Tibial nerve (tissue), 4 donors: ENCODE measurements around the gene AP1B1.

ENCODE experiments used
- EP300 ChIP-seq, 2 donors: sonication (generic); formaldehyde crosslinking; IDR thresholded peaks; one replicate each; pipeline ENCODE4 v1.6.1; 2017; ENCODE audit warnings: antibody characterized with exemption in 2 of 2, mild to moderate bottlenecking in 1 of 2
- TF ChIP-seq, protein P1 (sequence below), 5 experiments: fragments of 200-600 bp in 3 of 5; fragments of 450-650 bp in 2 of 5; sonication (generic) in 3 of 5; IDR thresholded peaks; one replicate each; pipeline ENCODE4 v1.5.1; 2016 to 2019; ENCODE audit warnings: antibody characterized with exemption in 5 of 5, mild to moderate bottlenecking in 3 of 5, moderate library complexity in 2 of 5

DNA sequence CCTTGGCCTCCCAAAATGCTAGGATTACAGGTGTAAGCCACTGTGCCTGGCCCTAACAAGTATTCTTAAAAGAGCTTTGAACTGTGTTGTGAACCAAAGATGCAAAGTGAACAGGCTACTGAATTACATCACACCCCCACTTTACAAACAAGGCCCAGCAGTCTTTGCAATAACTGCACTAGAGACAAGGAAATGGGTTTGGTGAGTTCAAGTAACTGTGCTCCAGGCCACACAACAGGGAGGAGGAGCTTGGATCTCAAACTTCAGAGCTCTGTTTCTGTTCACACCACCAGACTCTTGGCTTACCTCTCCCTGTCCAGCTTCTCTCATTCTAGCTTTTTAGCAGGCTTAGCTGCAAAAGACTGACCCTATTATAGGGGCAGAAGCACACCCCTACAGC is 42.4 kb downstream of the AP1B1 start:
- TF ChIP-seq EP300 (IDR thresholded peaks at IDR 0.05) = no peak
- TF ChIP-seq, protein P1, sequence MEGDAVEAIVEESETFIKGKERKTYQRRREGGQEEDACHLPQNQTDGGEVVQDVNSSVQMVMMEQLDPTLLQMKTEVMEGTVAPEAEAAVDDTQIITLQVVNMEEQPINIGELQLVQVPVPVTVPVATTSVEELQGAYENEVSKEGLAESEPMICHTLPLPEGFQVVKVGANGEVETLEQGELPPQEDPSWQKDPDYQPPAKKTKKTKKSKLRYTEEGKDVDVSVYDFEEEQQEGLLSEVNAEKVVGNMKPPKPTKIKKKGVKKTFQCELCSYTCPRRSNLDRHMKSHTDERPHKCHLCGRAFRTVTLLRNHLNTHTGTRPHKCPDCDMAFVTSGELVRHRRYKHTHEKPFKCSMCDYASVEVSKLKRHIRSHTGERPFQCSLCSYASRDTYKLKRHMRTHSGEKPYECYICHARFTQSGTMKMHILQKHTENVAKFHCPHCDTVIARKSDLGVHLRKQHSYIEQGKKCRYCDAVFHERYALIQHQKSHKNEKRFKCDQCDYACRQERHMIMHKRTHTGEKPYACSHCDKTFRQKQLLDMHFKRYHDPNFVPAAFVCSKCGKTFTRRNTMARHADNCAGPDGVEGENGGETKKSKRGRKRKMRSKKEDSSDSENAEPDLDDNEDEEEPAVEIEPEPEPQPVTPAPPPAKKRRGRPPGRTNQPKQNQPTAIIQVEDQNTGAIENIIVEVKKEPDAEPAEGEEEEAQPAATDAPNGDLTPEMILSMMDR (IDR thresholded peaks at IDR 0.05) = no peak
